Measurements from ENCODE around the gene FFAR1.

GRCh38 chr19:35309481-35310279 is 38.0 kb upstream of the FFAR1 start:
- TF ChIP-seq CTCF (IDR thresholded peaks at IDR 0.05 in 8 of 11, conservative IDR thresholded peaks at IDR 0.05 in 3 of 11) (no peak), POLR2A (IDR thresholded peaks at IDR 0.05) (no peak), POLR2AphosphoS5 (IDR thresholded peaks at IDR 0.05) (peak in 2 of 3 donors; percentile 73)

Data from spleen (tissue), 7 donors.